Endothelial cell of umbilical vein (primary cell): ENCODE measurements around the gene APMAP. TPM values are rescaled to one million over a fixed set of nuclear protein-coding genes. Genes with fewer than 3 reads are reported as not detected.

Experiments used
- BruUV-seq: library from RNA; stranded (reverse); fragments of 400-500 nt; replicated peaks from 2 replicates; lab custom pipeline; 2021; lab: Mats Ljungman, UMichigan
- CTCF ChIA-PET: fragments of 300-600, 350-600 bp; sonication (Branson Sonifier 250); formaldehyde crosslinking; loops from one replicate; lab custom pipeline; 2021; ENCODE audit warnings: antibody characterized with exemption, inconsistent platforms; lab: Charles Lee
- POLR2A ChIA-PET: fragments of 300-600, 350-600 bp; sonication (Branson Sonifier 250); formaldehyde crosslinking; loops from one replicate; lab custom pipeline; 2021; ENCODE audit warnings: antibody characterized with exemption, inconsistent platforms; lab: Charles Lee
- DNase-seq: peaks from one replicate; pipeline ENCODE4 v3.0.0-alpha.2; 2011; ENCODE audit warnings: low read depth, low spot score
- FAIRE-seq: peaks from 2 replicates; lab custom pipeline; 2011; peaks lifted over from hg19 to GRCh38; lab: Jason Lieb, UNC
- H2AFZ ChIP-seq: 2 replicates; pipeline ENCODE4 v1.6.0; 2012; ENCODE audit warnings: low read depth, low read length, control low read depth, inconsistent platforms
- H3K27ac ChIP-seq: 2 replicates; pipeline ENCODE4 v1.5.1; 2011; ENCODE audit warnings: low read depth, mild to moderate bottlenecking, control low read depth, low read length, moderate library complexity; ENCODE audit not compliant: insufficient read depth
- H3K27me3 ChIP-seq, 2 experiments: 2 replicates each; pipeline versions ENCODE4 v1.6.0 to v1.6.1; 2011; ENCODE audit warnings: low read length in 2 of 2, mixed read lengths in 1 of 2; ENCODE audit not compliant: control insufficient read depth in 2 of 2, insufficient read depth in 2 of 2
- H3K36me3 ChIP-seq, 2 experiments: 2 replicates in 1 of 2; 3 replicates in 1 of 2; pipeline ENCODE4 v1.5.1; 2011; ENCODE audit warnings: low read length in 2 of 2, mild to moderate bottlenecking in 1 of 2, moderate library complexity in 1 of 2; ENCODE audit not compliant: control insufficient read depth in 2 of 2, insufficient read depth in 2 of 2; ENCODE audit errors: extremely low read depth in 1 of 2
- H3K4me1 ChIP-seq: 3 replicates; pipeline ENCODE4 v1.5.1; 2011; ENCODE audit warnings: mild to moderate bottlenecking, low read length; ENCODE audit not compliant: control insufficient read depth, insufficient read depth; ENCODE audit errors: extremely low read depth
- H3K4me2 ChIP-seq: 2 replicates; pipeline ENCODE4 v1.6.1; 2011; ENCODE audit warnings: low read length, control low read depth, mixed read lengths; ENCODE audit not compliant: insufficient read depth
- H3K4me3 ChIP-seq, 3 experiments: fragments of 200-600 bp in 1 of 3; sonication (generic), shearing (Covaris generic) in 1 of 3; replicated peaks in 1 of 3; 2 replicates each; pipeline ENCODE4 v1.5.1; 2011 to 2016; ENCODE audit warnings: control low read depth in 3 of 3, low read length in 3 of 3, mild to moderate bottlenecking in 2 of 3, inconsistent platforms in 1 of 3, low read depth in 1 of 3, moderate library complexity in 1 of 3; ENCODE audit not compliant: insufficient read depth in 1 of 3
- H3K79me2 ChIP-seq: 2 replicates; pipeline ENCODE4 v1.6.0; 2012; ENCODE audit warnings: low read length, inconsistent platforms; ENCODE audit not compliant: control insufficient read depth, insufficient read depth
- H3K9ac ChIP-seq: replicated peaks from 2 replicates; pipeline ENCODE3; 2011; ENCODE audit warnings: low read length, control low read depth; ENCODE audit not compliant: insufficient read depth; ENCODE audit errors: extremely low read depth
- H3K9me1 ChIP-seq: replicated peaks from 3 replicates; pipeline ENCODE4 v1.6.0; 2011; ENCODE audit warnings: mild to moderate bottlenecking, low read length; ENCODE audit not compliant: control insufficient read depth, insufficient read depth; ENCODE audit errors: extremely low read depth
- H3K9me3 ChIP-seq: replicated peaks from 2 replicates; pipeline ENCODE4 v1.5.1; 2012; ENCODE audit warnings: low read length, inconsistent platforms; ENCODE audit not compliant: control insufficient read depth, insufficient read depth
- H4K20me1 ChIP-seq: replicated peaks from 2 replicates; pipeline ENCODE3; 2011; ENCODE audit warnings: mild to moderate bottlenecking, low read length; ENCODE audit not compliant: control insufficient read depth, insufficient read depth; ENCODE audit errors: extremely low read depth
- EZH2 ChIP-seq: IDR thresholded peaks from 2 replicates; pipeline ENCODE4 v1.6.1; 2012; ENCODE audit warnings: borderline replicate concordance, low read depth, mild to moderate bottlenecking, moderate library complexity, low read length, inconsistent platforms; ENCODE audit not compliant: severe bottlenecking
- FOS ChIP-seq: IDR thresholded peaks from 2 replicates; pipeline ENCODE4 v1.6.1; 2011; ENCODE audit warnings: mild to moderate bottlenecking, low read length, moderate library complexity, borderline replicate concordance; ENCODE audit not compliant: insufficient read depth
- GATA2 ChIP-seq: IDR thresholded peaks from 2 replicates; pipeline ENCODE4 v1.7.0; 2011; ENCODE audit warnings: low read depth, mild to moderate bottlenecking, moderate library complexity, mixed read lengths, low read length; ENCODE audit not compliant: insufficient read length, insufficient read depth
- JUN ChIP-seq: IDR thresholded peaks from 2 replicates; pipeline ENCODE4 v1.6.1; 2011; ENCODE audit warnings: borderline replicate concordance, low read depth; ENCODE audit not compliant: insufficient read length, insufficient read depth
- MYC ChIP-seq: IDR thresholded peaks from one replicate; pipeline ENCODE4 v1.6.1; 2011; ENCODE audit warnings: mild to moderate bottlenecking, low read depth, low read length
- POLR2A ChIP-seq: IDR thresholded peaks from 2 replicates; pipeline ENCODE4 v1.6.1; 2012; ENCODE audit warnings: low read depth, mild to moderate bottlenecking, control low read depth, low read length
- POLR2AphosphoS5 ChIP-seq: IDR thresholded peaks from 2 replicates; pipeline ENCODE4 v1.6.1; 2012; ENCODE audit warnings: low read depth, mild to moderate bottlenecking, control low read depth, low read length, moderate library complexity; ENCODE audit not compliant: insufficient read depth
- dilution Hi-C: fragments of 300-500 bp; cut with MboI; formaldehyde crosslinking; loops from one replicate; pipeline ENCODE4 v1.15.0; 2019; ENCODE audit warnings: low sequenced_read_pairs; ENCODE audit not compliant: extremely low pct_ligation_motif_present
- intact Hi-C: fragments of 100-400 bp; cut with micrococcal nuclease; formaldehyde crosslinking; loops from one replicate; pipeline ENCODE4 v1.10.0; 2022
- polyA plus RNA-seq, 4 experiments: library from polyadenylated mRNA; depleted of rRNA in 3 of 4; stranded (reverse) in 3 of 4; unstranded in 1 of 4; fragments of >200 nt; gene quantifications; 2 replicates each; pipeline versions ENCODE4 v1.2.1 to v1.2.3, GENCODE V29; 2011 to 2012; ENCODE audit warnings: missing spikeins in 1 of 4
- total RNA-seq: library from RNA; stranded (reverse); gene quantifications from 2 replicates; pipeline ENCODE4 v1.2.3, GENCODE V29; 2021
- TF ChIP-seq, protein P1 (sequence below): IDR thresholded peaks from 2 replicates; pipeline ENCODE4 v1.6.1; 2011; ENCODE audit not compliant: insufficient read depth, insufficient read length
- TF ChIP-seq, protein P2 (sequence below), 2 donors: IDR thresholded peaks; 1 replicate in 1 of 2; 2 replicates in 1 of 2; pipeline ENCODE4 v1.5.1; 2011; ENCODE audit warnings: low read length in 2 of 2, mild to moderate bottlenecking in 2 of 2, moderate library complexity in 2 of 2, control low read depth in 1 of 2, inconsistent platforms in 1 of 2, low read depth in 1 of 2; ENCODE audit not compliant: insufficient read depth in 1 of 2; ENCODE audit errors: extremely low read depth in 1 of 2

APMAP gene
- total and polyA plus RNA-seq, 2 donors (not counting 3 experiments of a cell fraction or from before 2014, with no cell fraction given) = 80.7 to 110 TPM

DNA sequence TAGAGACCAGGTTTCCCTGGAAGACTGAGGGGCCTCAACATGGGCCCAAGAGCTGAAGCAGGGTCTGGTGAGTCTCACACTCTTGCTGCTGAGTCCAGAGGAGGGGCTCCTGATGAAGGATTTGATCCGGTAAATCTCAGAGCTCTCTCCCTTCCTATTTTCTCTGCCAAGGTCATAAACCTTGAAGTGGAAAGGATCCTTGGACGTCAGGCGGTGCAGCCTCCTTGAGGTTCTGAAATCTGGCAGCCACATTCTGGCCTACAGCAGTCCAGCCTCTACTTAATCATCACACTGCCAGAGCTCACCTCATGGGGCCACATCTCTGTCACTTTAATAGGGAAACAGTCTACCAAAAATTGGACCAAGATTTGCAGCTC is 41.4 kb upstream of the APMAP start:
- Histone ChIP-seq H3K4me2 (no peak overlapping the region), H4K20me1 (no peaks in the 10 kb centered on the region), H3K4me1 (peaks cover 12% of the 10 kb centered on the region), H2AFZ (no peak overlapping the region), H3K27me3 (no peaks in the 10 kb centered on the region), H3K4me3 (no peak overlapping the region), H3K27ac (no peak overlapping the region), H3K9ac (no peak overlapping the region), H3K9me3 (no peaks in the 10 kb centered on the region), H3K36me3 (no peaks in the 10 kb centered on the region), H3K9me1 (no peaks in the 10 kb centered on the region), H3K79me2 (no peaks in the 10 kb centered on the region)
- FAIRE-seq (no peak), DNase-seq (no peak)
- TF ChIP-seq POLR2AphosphoS5 (no peak), POLR2A (no peak), FOS (no peak), EZH2 (no peak), MYC (no peak), JUN (no peak), GATA2 (no peak)
- TF ChIP-seq, protein P1, sequence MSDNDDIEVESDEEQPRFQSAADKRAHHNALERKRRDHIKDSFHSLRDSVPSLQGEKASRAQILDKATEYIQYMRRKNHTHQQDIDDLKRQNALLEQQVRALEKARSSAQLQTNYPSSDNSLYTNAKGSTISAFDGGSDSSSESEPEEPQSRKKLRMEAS = no peak
- TF ChIP-seq, protein P2, sequence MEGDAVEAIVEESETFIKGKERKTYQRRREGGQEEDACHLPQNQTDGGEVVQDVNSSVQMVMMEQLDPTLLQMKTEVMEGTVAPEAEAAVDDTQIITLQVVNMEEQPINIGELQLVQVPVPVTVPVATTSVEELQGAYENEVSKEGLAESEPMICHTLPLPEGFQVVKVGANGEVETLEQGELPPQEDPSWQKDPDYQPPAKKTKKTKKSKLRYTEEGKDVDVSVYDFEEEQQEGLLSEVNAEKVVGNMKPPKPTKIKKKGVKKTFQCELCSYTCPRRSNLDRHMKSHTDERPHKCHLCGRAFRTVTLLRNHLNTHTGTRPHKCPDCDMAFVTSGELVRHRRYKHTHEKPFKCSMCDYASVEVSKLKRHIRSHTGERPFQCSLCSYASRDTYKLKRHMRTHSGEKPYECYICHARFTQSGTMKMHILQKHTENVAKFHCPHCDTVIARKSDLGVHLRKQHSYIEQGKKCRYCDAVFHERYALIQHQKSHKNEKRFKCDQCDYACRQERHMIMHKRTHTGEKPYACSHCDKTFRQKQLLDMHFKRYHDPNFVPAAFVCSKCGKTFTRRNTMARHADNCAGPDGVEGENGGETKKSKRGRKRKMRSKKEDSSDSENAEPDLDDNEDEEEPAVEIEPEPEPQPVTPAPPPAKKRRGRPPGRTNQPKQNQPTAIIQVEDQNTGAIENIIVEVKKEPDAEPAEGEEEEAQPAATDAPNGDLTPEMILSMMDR (IDR thresholded peaks at IDR 0.05; ENCODE audit: extremely low read depth in 1 of 2, insufficient read depth in 1 of 2, low read depth in 1 of 2, low read length in 2 of 2) = no peak
- intact Hi-C loops = no loop called here
- no TSS peak for BruUV-seq
- dilution Hi-C loops = no loop called here
- ChIA-PET CTCF (interaction anchor here (0.6 to 1.8 kb wide), 5 partner anchors 22 to 365 kb away, joined by 3 to 4 read pairs (median 3); no protein-coding TSS in a partner anchor), POLR2A (no interaction called here)
